ENCODE measurements around the gene TTLL1. TPM values are rescaled to one million over a fixed set of nuclear protein-coding genes. Genes with fewer than 3 reads are reported as not detected.

Gene TTLL1
- total RNA-seq, 2 donors from 2014 or later = 4.4 to 5.2 TPM

GRCh38 chr22:43114958-43115357, 25.8 kb upstream of the TTLL1 start:
- Histone ChIP-seq H3K4me1 (peaks cover 0 to 17% of the 10 kb centered on the region in 2 donors), H3K27me3 (no peaks in the 10 kb centered on the region), H3K27ac (no peak overlapping the region), H3K36me3 (no peaks in the 10 kb centered on the region), H3K9me3 (no peaks in the 10 kb centered on the region), H3K4me3 (no peak overlapping the region)
- no peak for TF ChIP-seq CTCF (IDR thresholded peaks at IDR 0.05)
- no peak for DNase-seq (ENCODE audit: low spot score)

- H3K36me3 ChIP-seq = no peaks in the 10 kb centered on the region
- no peak overlapping the region for H3K27ac ChIP-seq
- no peaks in the 10 kb centered on the region for H3K9me3 ChIP-seq
- H3K4me1 ChIP-seq = peaks cover 0 to 20% of the 10 kb centered on the region in 2 donors
- DNase-seq (ENCODE audit: low spot score) = no peak
- TF ChIP-seq CTCF (IDR thresholded peaks at IDR 0.05) = no peak
- H3K27me3 ChIP-seq = no peaks in the 10 kb centered on the region
- H3K4me3 ChIP-seq = no peak overlapping the region
Measured at GRCh38 chr22:43113526-43114251, 24.5 kb upstream of the TTLL1 start.

GRCh38 chr22:43110927-43111623, 21.9 kb upstream of the TTLL1 start:
- Histone ChIP-seq H3K9me3 (no peaks in the 10 kb centered on the region), H3K27me3 (no peaks in the 10 kb centered on the region), H3K36me3 (no peaks in the 10 kb centered on the region), H3K4me3 (peak overlapping the region; percentile 36 to 55), H3K27ac (no peak overlapping the region), H3K4me1 (peaks cover 0 to 20% of the 10 kb centered on the region in 2 donors)
- TF ChIP-seq CTCF (IDR thresholded peaks at IDR 0.05) = no peak
- no peak for DNase-seq (ENCODE audit: low spot score)

GRCh38 chr22:43110444-43110926, 21.3 kb upstream of the TTLL1 start, which contains the start of gene BIK:
TSS of gene BIK (plus strand) at chr22:43110750. CDS start at chr22:43124023, 13,273 bp downstream.
- no peaks in the 10 kb centered on the region for H3K9me3 ChIP-seq
- H3K27me3 ChIP-seq = no peaks in the 10 kb centered on the region
- DNase-seq (ENCODE audit: low spot score) = no peak
- no peak within 1 kb of the TSS for H3K27ac ChIP-seq
- peak in 1 of 2 donors; percentile 38 for TF ChIP-seq CTCF (IDR thresholded peaks at IDR 0.05)
- H3K4me1 ChIP-seq = peaks cover 0 to 20% of the 10 kb centered on the region in 2 donors
- peak within 1 kb of the TSS; percentile 36 to 55 for H3K4me3 ChIP-seq
- H3K36me3 ChIP-seq = no peaks in the 10 kb centered on the region

- no peak for DNase-seq (ENCODE audit: low spot score)
- Histone ChIP-seq H3K36me3 (no peaks in the 10 kb centered on the region), H3K4me1 (peaks cover 0 to 20% of the 10 kb centered on the region in 2 donors), H3K27me3 (no peaks in the 10 kb centered on the region), H3K27ac (no peak overlapping the region), H3K4me3 (peak overlapping the region; percentile 36 to 55), H3K9me3 (no peaks in the 10 kb centered on the region)
- no peak for TF ChIP-seq CTCF (IDR thresholded peaks at IDR 0.05)
Measured at GRCh38 chr22:43109921-43110443, 20.8 kb upstream of the TTLL1 start.

Measured in right atrium auricular region (tissue), 2 donors.